ENCODE measurements around the gene NXN. TPM values are rescaled to one million over a fixed set of nuclear protein-coding genes. Genes with fewer than 3 reads are reported as not detected.
A peak's percentile ranks its signal among the peaks of the same experiment; 100 is the strongest.
"Not testable (repeated sequence)": the region's sequence is repeated elsewhere in the genome, so short reads cannot be mapped to it uniquely, and the experiment has no call there.

Gene NXN
- total RNA-seq, 4 donors from 2014 or later = 10.6 to 222 (median 13.8) TPM

- no peak for TF ChIP-seq POLR2A (IDR thresholded peaks at IDR 0.05)
- TF ChIP-seq EP300 (IDR thresholded peaks at IDR 0.05; ENCODE audit: low read depth) = no peak
- TF ChIP-seq POLR2AphosphoS5 (IDR thresholded peaks at IDR 0.05) = no peak
- TF ChIP-seq CTCF (IDR thresholded peaks at IDR 0.05) = no peak
These were observed 141.1 kb downstream of the NXN start for GRCh38 chr17:838486-838885.

DNA sequence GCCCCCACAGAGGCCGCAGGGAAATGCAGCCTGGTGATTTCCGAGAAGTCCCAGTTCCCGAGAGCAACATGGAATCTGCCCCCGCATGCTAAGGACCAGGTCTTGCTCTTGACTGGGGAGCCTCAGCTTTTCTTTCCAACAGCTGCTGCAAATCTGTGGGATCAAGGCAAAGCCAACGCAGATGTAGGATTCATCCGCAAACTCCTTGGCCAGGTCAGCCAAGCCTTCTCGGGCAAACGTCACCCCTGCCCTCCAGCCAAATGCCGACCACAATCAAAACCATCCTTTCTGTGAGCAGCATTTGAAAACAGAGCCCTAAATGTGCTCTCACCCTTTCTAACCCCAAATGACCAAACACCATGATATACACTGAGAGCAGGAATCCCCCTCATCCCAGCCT, 143.4 kb downstream of the NXN start:
- Histone ChIP-seq H3K27ac (peak overlapping the region; percentile 60 to 75 (median 70)), H3K4me1 (peaks cover 0 to 5% (median 0%) of the 10 kb centered on the region in 4 donors), H3K4me3 (no peak overlapping the region), H3K27me3 (no peaks in the 10 kb centered on the region), H3K9me3 (no peaks in the 10 kb centered on the region), H3K36me3 (no peaks in the 10 kb centered on the region)
- 80% methylated on average over 9 of the region's 9 CpGs; no CpG with 5 or more reads in 1 of the 2 donors for WGBS, 2 donors (ENCODE audit: low coverage in 1 of 2)
- no peak for TF ChIP-seq EP300 (IDR thresholded peaks at IDR 0.05; ENCODE audit: low read depth)
- no peak for TF ChIP-seq POLR2A (IDR thresholded peaks at IDR 0.05)
- TF ChIP-seq CTCF (IDR thresholded peaks at IDR 0.05) = no peak
- no peak for TF ChIP-seq POLR2AphosphoS5 (IDR thresholded peaks at IDR 0.05)
- in situ Hi-C loops (cut with MboI; ENCODE audit: low pct_ligation_motif_present in 1 of 4, low pct_unique_long_range_greater_than_20kb in 1 of 4, low sequenced_read_pairs in 3 of 4) = no loop called here
- intact Hi-C loops (cut with DNase I; ENCODE audit: low total_unique reads) = no loop called here
- no peak for DNase-seq

More at GRCh38 chr17:838486-838885, 141.1 kb downstream of the NXN start:
- Histone ChIP-seq H3K4me3 (no peak overlapping the region), H3K9me3 (no peaks in the 10 kb centered on the region), H3K4me1 (peaks cover 0 to 5% (median 0%) of the 10 kb centered on the region in 4 donors), H3K27ac (no peak overlapping the region), H3K27me3 (no peaks in the 10 kb centered on the region), H3K36me3 (no peaks in the 10 kb centered on the region)
- intact Hi-C loops (cut with DNase I; ENCODE audit: low total_unique reads) = no loop called here
- in situ Hi-C loops (cut with MboI; ENCODE audit: low pct_ligation_motif_present in 1 of 4, low pct_unique_long_range_greater_than_20kb in 1 of 4, low sequenced_read_pairs in 3 of 4) = no loop called here
- DNase-seq = no peak
- 85% methylated on average over 7 to 11 of the region's 11 CpGs for WGBS, 2 donors (ENCODE audit: low coverage in 1 of 2)

DNA sequence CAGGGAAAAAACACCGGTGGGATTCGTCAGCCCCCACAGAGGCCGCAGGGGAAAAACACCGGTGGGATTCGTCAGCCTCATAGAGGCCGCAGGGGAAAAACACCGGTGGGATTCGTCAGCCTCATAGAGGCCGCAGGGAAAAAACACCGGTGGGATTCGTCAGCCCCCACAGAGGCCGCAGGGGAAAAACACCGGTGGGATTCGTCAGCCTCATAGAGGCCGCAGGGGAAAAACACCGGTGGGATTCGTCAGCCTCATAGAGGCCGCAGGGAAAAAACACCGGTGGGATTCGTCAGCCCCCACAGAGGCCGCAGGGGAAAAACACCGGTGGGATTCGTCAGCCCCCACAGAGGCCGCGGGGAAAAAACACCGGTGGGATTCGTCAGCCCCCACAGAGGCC, 143.9 kb downstream of the NXN start:
- H3K9me3 ChIP-seq; H3K4me3 ChIP-seq; DNase-seq; H3K4me1 ChIP-seq; H3K27me3 ChIP-seq; intact Hi-C loops (cut with DNase I; ENCODE audit: low total_unique reads); in situ Hi-C loops (cut with MboI; ENCODE audit: low pct_ligation_motif_present in 1 of 4, low pct_unique_long_range_greater_than_20kb in 1 of 4, low sequenced_read_pairs in 3 of 4); H3K36me3 ChIP-seq: not testable (repeated sequence)
- 86 to 100% methylated on average over 4 to 12 of the region's 27 CpGs for WGBS, 2 donors (ENCODE audit: low coverage in 1 of 2)
- peak overlapping the region; percentile 60 to 75 (median 72) for H3K27ac ChIP-seq

DNA sequence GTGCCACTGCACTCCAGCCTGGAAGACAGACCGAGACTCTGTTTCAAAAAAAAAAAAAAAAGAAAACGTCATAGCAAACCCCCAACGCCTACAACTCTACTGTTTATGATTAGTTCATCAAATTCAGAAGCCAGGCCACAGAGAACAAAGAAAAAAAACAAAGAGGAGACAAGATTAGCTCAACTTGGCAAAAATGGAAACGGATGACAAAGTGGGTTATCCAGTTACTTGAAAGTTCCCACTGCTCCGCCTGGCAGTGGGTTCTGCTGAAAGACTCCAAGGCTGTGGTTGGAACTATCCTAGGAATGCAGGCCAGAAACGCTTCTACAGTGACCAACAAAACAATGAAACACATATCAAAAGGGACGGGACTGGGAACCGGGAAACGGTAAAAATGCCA, 144.3 kb downstream of the NXN start:
- Histone ChIP-seq H3K36me3 (no peaks in the 10 kb centered on the region), H3K4me1 (peaks cover 0 to 5% (median 0%) of the 10 kb centered on the region in 4 donors), H3K27me3 (no peaks in the 10 kb centered on the region), H3K9me3 (no peaks in the 10 kb centered on the region), H3K27ac (peak overlapping the region; percentile 60 to 71 (median 66)), H3K4me3 (no peak overlapping the region)
- 51 to 58% methylated on average over 5 to 9 of the region's 9 CpGs for WGBS, 2 donors (ENCODE audit: low coverage in 1 of 2)
- intact Hi-C loops (cut with DNase I; ENCODE audit: low total_unique reads) = no loop called here
- DNase-seq = no peak
- no peak for TF ChIP-seq CTCF (IDR thresholded peaks at IDR 0.05)
- TF ChIP-seq EP300 (IDR thresholded peaks at IDR 0.05; ENCODE audit: low read depth) = no peak
- TF ChIP-seq POLR2AphosphoS5 (IDR thresholded peaks at IDR 0.05) = peak; percentile 32 to 57 (median 50)
- in situ Hi-C loops (cut with MboI; ENCODE audit: low pct_ligation_motif_present in 1 of 4, low pct_unique_long_range_greater_than_20kb in 1 of 4, low sequenced_read_pairs in 3 of 4) = no loop called here

DNA sequence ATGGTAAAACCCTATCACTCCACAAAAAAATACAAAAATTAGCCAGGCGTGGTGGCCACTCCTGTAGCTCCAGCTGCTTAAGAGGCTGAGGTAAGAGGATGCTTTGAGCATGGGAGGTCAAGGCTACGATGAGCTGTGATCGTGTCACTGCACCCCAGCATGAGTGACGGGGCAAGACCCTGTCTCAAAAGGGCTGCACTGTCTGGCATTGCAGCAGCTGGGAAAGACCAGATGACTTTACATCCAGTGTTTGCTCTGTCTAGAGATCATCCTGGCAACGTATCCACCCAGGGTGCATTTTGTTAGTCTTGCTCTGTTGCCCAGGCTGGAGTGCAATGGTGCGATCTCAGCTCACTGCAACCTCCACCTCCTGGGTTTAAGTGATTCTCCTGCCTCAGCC, 145.4 kb downstream of the NXN start:
- no peaks in the 10 kb centered on the region for H3K36me3 ChIP-seq
- H3K4me3 ChIP-seq = no peak overlapping the region
- peak overlapping the region; percentile 60 to 71 (median 66) for H3K27ac ChIP-seq
- H3K9me3 ChIP-seq = no peaks in the 10 kb centered on the region
- no peaks in the 10 kb centered on the region for H3K27me3 ChIP-seq
- peaks cover 0 to 5% (median 0%) of the 10 kb centered on the region in 4 donors for H3K4me1 ChIP-seq
- DNase-seq = no peak
- in situ Hi-C loops (cut with MboI; ENCODE audit: low pct_ligation_motif_present in 1 of 4, low pct_unique_long_range_greater_than_20kb in 1 of 4, low sequenced_read_pairs in 3 of 4) (no loop called here), intact Hi-C loops (cut with DNase I; ENCODE audit: low total_unique reads) (no loop called here)
- WGBS, 2 donors (ENCODE audit: low coverage in 1 of 2) = 94% methylated on average over 6 of the region's 6 CpGs; no CpG with 5 or more reads in 1 of the 2 donors
- no peak for TF ChIP-seq POLR2AphosphoS5 (IDR thresholded peaks at IDR 0.05)
- TF ChIP-seq POLR2A (IDR thresholded peaks at IDR 0.05) = no peak

Data from transverse colon (tissue), 4 donors.